ENCODE data around the gene ZNF385C.

Gene ZNF385C

DNA sequence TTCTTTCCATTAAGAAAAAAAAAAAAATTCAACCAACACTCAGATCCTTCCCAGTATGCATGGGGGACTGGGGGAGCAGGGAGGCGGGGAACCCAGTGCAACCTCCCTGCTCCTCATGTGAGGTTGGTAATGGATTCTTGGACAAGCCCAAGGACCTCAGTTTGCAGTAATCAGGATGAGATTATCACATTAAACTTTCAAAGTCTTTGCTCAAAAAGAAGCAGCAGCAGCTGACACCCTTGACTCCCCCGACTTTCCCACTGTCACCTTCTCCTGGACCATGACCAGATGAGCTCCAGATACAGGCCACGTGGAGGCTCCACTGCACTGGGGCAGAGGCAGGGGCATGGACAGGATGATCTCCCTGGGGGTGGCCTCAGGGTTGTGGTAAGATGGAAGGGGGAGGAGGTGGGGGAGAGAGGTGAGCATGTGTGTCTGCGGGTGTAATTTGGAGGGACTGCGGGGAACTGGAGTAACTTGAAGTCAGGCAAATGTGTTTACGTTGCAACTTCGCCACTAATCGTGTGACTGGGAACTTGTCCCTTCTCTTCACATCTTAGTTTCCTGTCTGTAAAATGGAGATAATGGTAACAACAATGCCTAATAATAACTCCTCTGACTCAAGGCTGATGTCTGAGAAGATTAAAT, 19.8 kb downstream of the ZNF385C start:
- H3K9ac ChIP-seq (ENCODE audit: insufficient read length) = no peak overlapping the region
- DNase-seq (ENCODE audit: low read depth, low spot score) = no peak
- no peaks in the 10 kb centered on the region for H3K36me3 ChIP-seq (ENCODE audit: insufficient read depth, low read length)
- no peaks in the 10 kb centered on the region for H3K9me3 ChIP-seq (ENCODE audit: low read depth, low read length)
- no peak overlapping the region for H3K4me3 ChIP-seq
- TF ChIP-seq EZH2 (IDR thresholded peaks at IDR 0.05) (no peak), POLR2AphosphoS5 (IDR thresholded peaks at IDR 0.05; ENCODE audit: borderline replicate concordance, low read depth, low read length) (no peak), FOXP2 (optimal IDR thresholded peaks at IDR 0.05; ENCODE audit: control extremely low read depth, extremely low read length, insufficient read depth) (no peak)
- H3K27ac ChIP-seq = no peak overlapping the region

DNA sequence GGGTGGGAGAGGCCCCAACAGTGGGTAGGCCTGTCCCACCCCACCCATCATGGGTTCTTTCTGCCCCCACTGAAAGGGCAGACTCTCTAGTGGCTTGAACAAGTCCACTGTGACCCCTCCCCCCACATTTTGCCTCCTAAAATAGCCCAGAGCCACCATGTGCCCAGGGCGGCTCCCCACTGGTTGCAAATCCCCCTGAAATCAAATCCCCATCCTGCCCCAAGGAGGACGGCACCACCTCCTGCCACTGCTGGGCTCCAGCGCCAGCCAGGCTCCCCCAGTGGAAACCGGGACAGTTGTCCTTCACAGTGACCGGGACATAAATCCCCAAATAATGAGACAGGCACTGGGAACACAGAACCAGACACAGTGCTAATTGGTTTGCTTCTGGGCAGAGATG, 20.5 kb downstream of the ZNF385C start:
- no peaks in the 10 kb centered on the region for H3K36me3 ChIP-seq (ENCODE audit: insufficient read depth, low read length)
- no peak overlapping the region for H3K27ac ChIP-seq
- no peak for DNase-seq (ENCODE audit: low read depth, low spot score)
- TF ChIP-seq FOXP2 (optimal IDR thresholded peaks at IDR 0.05; ENCODE audit: control extremely low read depth, extremely low read length, insufficient read depth) = no peak
- no peak for TF ChIP-seq POLR2AphosphoS5 (IDR thresholded peaks at IDR 0.05; ENCODE audit: borderline replicate concordance, low read depth, low read length)
- no peak for TF ChIP-seq EZH2 (IDR thresholded peaks at IDR 0.05)
- no peaks in the 10 kb centered on the region for H3K9me3 ChIP-seq (ENCODE audit: low read depth, low read length)
- H3K9ac ChIP-seq (ENCODE audit: insufficient read length) = no peak overlapping the region
- H3K4me3 ChIP-seq = no peak overlapping the region

DNA sequence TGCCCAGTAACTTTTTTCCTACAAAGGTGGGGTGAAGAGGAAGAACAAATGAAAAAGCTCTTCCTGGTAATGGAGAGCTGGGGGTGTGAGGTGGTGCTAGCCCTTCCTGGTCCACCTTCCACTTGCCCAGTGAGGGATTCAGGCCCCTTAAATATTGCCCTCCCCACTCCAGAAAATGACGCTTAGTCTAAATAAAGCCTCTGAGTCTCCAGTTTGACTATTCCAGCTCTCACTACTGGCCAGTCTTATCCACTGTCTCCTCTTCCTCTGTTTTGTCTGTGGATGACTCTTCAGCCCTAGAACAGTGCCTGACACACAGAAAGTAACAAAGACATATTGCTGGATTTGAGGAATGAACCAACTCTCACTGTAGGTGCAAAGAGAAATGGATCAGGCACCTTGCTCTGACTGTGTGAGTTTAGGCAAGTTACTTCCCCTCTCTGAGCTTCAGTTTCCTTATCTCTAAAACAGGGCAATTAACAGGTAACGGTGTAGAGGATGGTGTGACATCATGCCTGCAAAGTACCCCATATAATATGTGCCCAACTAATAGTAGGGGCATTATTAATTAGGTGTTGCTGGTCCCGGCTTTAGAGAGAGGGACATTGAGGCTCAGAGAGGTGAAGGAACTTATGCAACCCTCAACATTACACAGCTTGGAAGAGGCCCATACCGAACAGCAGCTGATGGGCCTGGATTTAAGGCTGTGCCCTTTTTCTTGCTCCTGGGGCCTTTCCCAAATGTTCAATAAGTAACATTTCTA, 21.3 kb downstream of the ZNF385C start:
- no peak for TF ChIP-seq EZH2 (IDR thresholded peaks at IDR 0.05)
- no peak for DNase-seq (ENCODE audit: low read depth, low spot score)
- no peak overlapping the region for H3K9ac ChIP-seq (ENCODE audit: insufficient read length)
- no peak overlapping the region for H3K4me3 ChIP-seq
- no peaks in the 10 kb centered on the region for H3K36me3 ChIP-seq (ENCODE audit: insufficient read depth, low read length)
- no peaks in the 10 kb centered on the region for H3K9me3 ChIP-seq (ENCODE audit: low read depth, low read length)
- H3K27ac ChIP-seq = no peak overlapping the region

DNA sequence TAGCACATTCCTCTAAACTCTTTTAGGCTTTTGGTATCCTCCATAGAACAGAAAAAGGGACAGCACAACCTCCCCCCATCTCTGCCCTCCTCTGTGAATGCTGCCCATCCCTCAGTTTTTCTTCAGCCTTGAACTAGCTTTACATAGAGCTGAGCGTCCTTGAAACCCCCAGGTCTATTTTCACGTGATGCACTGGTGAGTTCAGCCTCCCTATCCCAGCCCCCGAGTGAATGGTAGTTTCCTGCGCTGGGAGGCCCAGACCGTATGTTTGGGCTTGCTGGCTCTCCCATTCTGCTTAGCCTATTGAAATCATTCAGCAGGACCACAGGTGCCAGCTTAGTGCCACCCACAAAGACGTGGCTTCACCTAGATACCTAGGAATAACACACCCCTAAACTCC, 22.5 kb downstream of the ZNF385C start:
- DNase-seq (ENCODE audit: low read depth, low spot score) = no peak

DNA sequence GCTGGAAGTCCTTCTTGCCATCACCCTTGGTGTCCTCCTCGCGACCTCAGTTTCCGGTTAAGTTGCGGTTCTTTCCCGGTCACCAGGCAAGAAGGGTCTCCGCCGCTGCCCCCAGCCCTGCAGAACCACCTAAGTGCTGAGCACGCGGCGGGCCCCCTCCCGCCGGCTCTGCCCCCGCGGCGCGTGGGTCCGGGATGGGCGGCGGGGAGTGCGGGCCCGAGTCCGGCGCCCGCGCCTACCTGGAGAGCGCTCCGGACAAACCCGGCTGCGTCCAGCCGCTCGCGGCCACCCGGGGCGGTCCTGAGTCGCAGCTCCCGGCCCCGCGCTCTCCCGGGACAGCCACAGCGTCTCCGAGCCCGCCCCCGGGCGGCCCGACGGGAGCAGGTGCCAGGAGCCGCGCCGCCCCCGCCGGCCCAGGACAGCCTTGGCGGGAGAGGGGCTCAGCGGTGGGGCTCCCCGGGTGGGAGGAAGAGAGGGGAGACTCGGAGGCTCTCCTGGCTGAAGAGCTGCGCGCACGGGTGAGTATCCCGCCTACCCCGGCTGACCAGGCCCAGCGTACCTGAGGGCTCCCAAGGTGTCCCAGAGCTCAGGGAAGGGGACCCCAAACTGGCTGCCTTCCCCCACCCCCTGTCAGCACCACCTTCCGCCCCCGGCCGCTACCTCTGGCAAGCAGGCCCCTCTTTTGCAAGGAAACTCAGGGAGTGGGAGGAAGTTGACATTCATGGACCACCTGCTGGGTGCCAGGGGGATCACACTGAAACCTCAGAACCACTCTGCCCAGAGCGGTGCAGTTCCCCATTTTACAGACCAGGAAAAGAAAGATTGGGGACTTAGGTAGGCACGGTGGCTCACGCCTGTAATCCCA, 25.7 kb downstream of the ZNF385C start:
- Histone ChIP-seq H3K9me3 (ENCODE audit: low read depth, low read length) (no peaks in the 10 kb centered on the region), H3K27ac (no peak overlapping the region), H3K36me3 (ENCODE audit: insufficient read depth, low read length) (no peaks in the 10 kb centered on the region), H3K9ac (ENCODE audit: insufficient read length) (peak overlapping the region; percentile 37), H3K4me3 (peak overlapping the region; percentile 73)
- DNase-seq (ENCODE audit: low read depth, low spot score) = no peak
- TF ChIP-seq FOXP2 (optimal IDR thresholded peaks at IDR 0.05; ENCODE audit: control extremely low read depth, extremely low read length, insufficient read depth) (no peak), POLR2AphosphoS5 (IDR thresholded peaks at IDR 0.05; ENCODE audit: borderline replicate concordance, low read depth, low read length) (no peak), EZH2 (IDR thresholded peaks at IDR 0.05) (no peak)

More for the DNA sequence above, 22.5 kb downstream of the ZNF385C start:
- Histone ChIP-seq H3K9me3 (ENCODE audit: low read depth, low read length) (no peaks in the 10 kb centered on the region), H3K9ac (ENCODE audit: insufficient read length) (no peak overlapping the region), H3K4me3 (no peak overlapping the region), H3K27ac (no peak overlapping the region), H3K36me3 (ENCODE audit: insufficient read depth, low read length) (no peaks in the 10 kb centered on the region)
- TF ChIP-seq EZH2 (IDR thresholded peaks at IDR 0.05) (no peak), FOXP2 (optimal IDR thresholded peaks at IDR 0.05; ENCODE audit: control extremely low read depth, extremely low read length, insufficient read depth) (no peak), POLR2AphosphoS5 (IDR thresholded peaks at IDR 0.05; ENCODE audit: borderline replicate concordance, low read depth, low read length) (no peak)

DNA sequence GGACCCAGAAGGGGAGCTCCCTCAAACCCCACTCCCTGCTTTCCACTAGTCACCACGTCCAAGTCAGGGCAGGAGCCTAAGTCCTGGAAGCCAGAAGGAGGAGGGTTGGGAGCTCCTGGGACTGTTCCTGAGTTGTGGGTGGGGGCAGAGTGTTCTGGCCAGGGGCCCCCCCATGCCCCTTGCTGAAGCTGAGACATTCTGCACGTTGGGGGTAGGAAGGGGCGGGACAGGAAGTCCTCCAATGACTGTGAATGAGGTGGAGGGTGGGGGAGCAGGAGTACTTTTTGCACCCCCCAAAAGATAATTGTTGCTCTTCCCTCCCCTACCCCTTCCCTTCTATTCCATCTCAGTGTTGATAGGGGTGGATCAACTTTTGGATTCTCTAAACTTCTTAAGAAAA, 26.5 kb downstream of the ZNF385C start:
- DNase-seq (ENCODE audit: low read depth, low spot score) = no peak
- Histone ChIP-seq H3K4me3 (peak overlapping the region; percentile 73), H3K27ac (no peak overlapping the region), H3K36me3 (ENCODE audit: insufficient read depth, low read length) (no peaks in the 10 kb centered on the region), H3K9me3 (ENCODE audit: low read depth, low read length) (no peaks in the 10 kb centered on the region), H3K9ac (ENCODE audit: insufficient read length) (peak overlapping the region; percentile 37)
- peak; percentile 51 for TF ChIP-seq POLR2AphosphoS5 (IDR thresholded peaks at IDR 0.05; ENCODE audit: borderline replicate concordance, low read depth, low read length)
- TF ChIP-seq FOXP2 (optimal IDR thresholded peaks at IDR 0.05; ENCODE audit: control extremely low read depth, extremely low read length, insufficient read depth) = no peak
- no peak for TF ChIP-seq EZH2 (IDR thresholded peaks at IDR 0.05)

DNA sequence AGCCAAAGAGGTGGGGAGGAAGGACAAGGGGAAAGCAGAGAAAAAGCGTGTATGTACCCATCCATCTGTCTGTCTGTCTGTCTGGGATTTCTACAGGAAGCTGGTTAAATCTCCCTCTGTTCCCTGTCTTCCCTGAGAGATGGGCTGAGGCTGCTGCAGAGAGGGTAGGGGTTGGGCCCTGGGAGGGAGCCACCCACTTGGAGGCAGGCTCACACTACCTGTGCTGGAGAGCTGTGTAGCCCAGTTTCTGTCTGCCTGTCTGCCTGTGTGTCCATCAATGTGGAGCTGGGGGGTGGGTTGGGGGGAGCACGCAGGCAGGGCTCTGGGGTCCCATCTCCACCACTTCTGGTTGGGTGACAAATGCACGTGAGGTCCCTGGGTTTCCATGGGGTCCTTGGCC, 29.3 kb downstream of the ZNF385C start:
- no peak overlapping the region for H3K4me3 ChIP-seq
- H3K36me3 ChIP-seq (ENCODE audit: insufficient read depth, low read length) = no peaks in the 10 kb centered on the region
- TF ChIP-seq FOXP2 (optimal IDR thresholded peaks at IDR 0.05; ENCODE audit: control extremely low read depth, extremely low read length, insufficient read depth) (no peak), POLR2AphosphoS5 (IDR thresholded peaks at IDR 0.05; ENCODE audit: borderline replicate concordance, low read depth, low read length) (no peak), EZH2 (IDR thresholded peaks at IDR 0.05) (no peak)
- DNase-seq (ENCODE audit: low read depth, low spot score) = no peak
- H3K9ac ChIP-seq (ENCODE audit: insufficient read length) = no peak overlapping the region
- H3K27ac ChIP-seq = no peak overlapping the region
- H3K9me3 ChIP-seq (ENCODE audit: low read depth, low read length) = no peaks in the 10 kb centered on the region

DNA sequence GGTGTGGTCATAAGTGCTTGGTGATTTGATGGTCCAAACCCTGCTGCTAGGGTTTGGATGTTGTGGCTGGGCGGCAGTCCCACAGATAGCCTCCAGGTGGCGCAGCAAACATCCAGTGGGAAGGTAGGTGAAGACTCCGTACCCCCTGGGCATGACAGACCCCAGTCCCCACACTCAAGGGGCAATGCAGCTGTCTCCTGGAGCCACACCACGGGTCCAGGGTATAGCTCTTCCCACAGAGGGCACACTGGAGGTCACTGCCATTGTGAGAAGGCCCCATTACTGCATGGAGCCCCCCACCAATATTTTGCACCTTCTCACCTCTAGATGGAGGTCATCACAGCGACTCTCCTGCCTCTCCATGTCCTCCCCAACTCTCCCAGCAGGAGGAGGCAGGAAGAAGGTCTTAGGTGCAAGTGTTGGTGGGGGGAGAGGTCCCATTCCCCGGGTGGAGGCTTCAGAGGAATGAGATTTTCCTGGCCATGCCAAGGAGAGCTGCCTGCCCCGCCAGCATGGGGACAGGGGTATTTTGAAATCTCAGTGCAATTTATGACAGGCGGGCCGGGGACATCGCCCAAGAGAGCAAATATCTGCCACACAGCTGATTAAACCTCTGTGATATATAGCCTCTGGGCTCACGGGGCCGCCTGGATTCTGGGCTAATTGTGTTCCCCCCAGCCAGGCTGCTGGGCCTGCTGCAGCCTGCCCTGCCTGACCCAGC, 30.7 kb downstream of the ZNF385C start:
- no peak for TF ChIP-seq POLR2AphosphoS5 (IDR thresholded peaks at IDR 0.05; ENCODE audit: borderline replicate concordance, low read depth, low read length)
- TF ChIP-seq EZH2 (IDR thresholded peaks at IDR 0.05) = no peak
- no peak for TF ChIP-seq FOXP2 (optimal IDR thresholded peaks at IDR 0.05; ENCODE audit: control extremely low read depth, extremely low read length, insufficient read depth)
- DNase-seq (ENCODE audit: low read depth, low spot score) = no peak
- H3K9ac ChIP-seq (ENCODE audit: insufficient read length) = no peak overlapping the region
- H3K36me3 ChIP-seq (ENCODE audit: insufficient read depth, low read length) = no peaks in the 10 kb centered on the region
- no peak overlapping the region for H3K27ac ChIP-seq
- no peaks in the 10 kb centered on the region for H3K9me3 ChIP-seq (ENCODE audit: low read depth, low read length)
- no peak overlapping the region for H3K4me3 ChIP-seq
